Stimulated activated CD4-positive, alpha-beta T cell treated with anti-CD3 and anti-CD28 coated beads, Interleukin-1b, Interleukin-23, amount 100 ng/mL, for 24 hours (primary cell): Measurements from ENCODE around the gene GUCD1.

Experiments used
- DNase-seq, 4 experiments: peaks; one replicate each; pipeline ENCODE4 v3.0.0-alpha.2; 2020; ENCODE audit warnings: low read depth in 4 of 4, low spot score in 1 of 4

The GUCD1 gene

GRCh38 chr22:24590596-24591173 lies 35.7 kb upstream of the GUCD1 start:
- no peak for DNase-seq

GRCh38 chr22:24589518-24590030 lies 34.6 kb upstream of the GUCD1 start:
- no peak for DNase-seq

- no peak for DNase-seq
These were observed 34.0 kb upstream of the GUCD1 start for GRCh38 chr22:24588757-24589481.

GRCh38 chr22:24588381-24588756 lies 33.4 kb upstream of the GUCD1 start:
- no peak for DNase-seq

- DNase-seq = no peak
These were observed 33.0 kb upstream of the GUCD1 start for GRCh38 chr22:24587948-24588347.

- DNase-seq = no peak
These were observed 32.3 kb upstream of the GUCD1 start for GRCh38 chr22:24587251-24587650.

GRCh38 chr22:24585927-24586546 lies 31.1 kb upstream of the GUCD1 start:
- DNase-seq = no peak

GRCh38 chr22:24585461-24585860 lies 30.5 kb upstream of the GUCD1 start:
- DNase-seq = no peak

GRCh38 chr22:24584871-24585411 lies 30.0 kb upstream of the GUCD1 start:
- no peak for DNase-seq

GRCh38 chr22:24584166-24584790 lies 29.3 kb upstream of the GUCD1 start:
- DNase-seq = no peak

- DNase-seq = no peak
These were observed 28.6 kb upstream of the GUCD1 start for GRCh38 chr22:24583221-24584165.

- no peak for DNase-seq
These were observed 27.3 kb upstream of the GUCD1 start for GRCh38 chr22:24582056-24582814.

GRCh38 chr22:24580276-24580675 lies 25.3 kb upstream of the GUCD1 start:
- no peak for DNase-seq

- no peak for DNase-seq
These were observed 24.3 kb upstream of the GUCD1 start for GRCh38 chr22:24579258-24579601.

GRCh38 chr22:24578355-24579257 lies 23.7 kb upstream of the GUCD1 start:
- no peak for DNase-seq

- no peak for DNase-seq
These were observed 21.8 kb upstream of the GUCD1 start for GRCh38 chr22:24576778-24577177.

- no peak for DNase-seq
These were observed 16.3 kb upstream of the GUCD1 start for GRCh38 chr22:24571266-24571665.

GRCh38 chr22:24567668-24568067 lies 12.7 kb upstream of the GUCD1 start:
- DNase-seq = no peak
